ENCODE results near the gene VAV1. TPM values are rescaled to one million over a fixed set of nuclear protein-coding genes. Genes with fewer than 3 reads are reported as not detected.

VAV1 gene
- total RNA-seq, 6 experiments from 2014 or later: 1.1 to 7.9 (median 3.1) TPM

- intact Hi-C loops (cut with DNase I): loop anchor here in 1 of 2 donors (10.0 kb wide), 2 partner anchors 105 to 195 kb away; no protein-coding TSS in a partner anchor
- ATAC-seq (peak in 2 of 4 donors; percentile 48 to 54), DNase-seq (no peak)
- H3K4me3 ChIP-seq: no peak overlapping the region
- TF ChIP-seq POLR2A (IDR thresholded peaks at IDR 0.05): no peak
- TF ChIP-seq CTCF (IDR thresholded peaks at IDR 0.05): no peak
- no peaks in the 10 kb centered on the region for H3K27me3 ChIP-seq
- no peaks in the 10 kb centered on the region for H3K4me1 ChIP-seq
- no peaks in the 10 kb centered on the region for H3K36me3 ChIP-seq
- H3K27ac ChIP-seq: no peak overlapping the region
- WGBS (ENCODE audit: insufficient coverage, low coverage, low lambda C conversion rate, missing lambda C conversion rate): 34% methylated on average over 2 of the region's 2 CpGs
- H3K9me3 ChIP-seq: no peaks in the 10 kb centered on the region
Observed at GRCh38 chr19:6849876-6850275, 77.4 kb downstream of the VAV1 start.

- intact Hi-C loops (cut with DNase I): loop anchor here in 1 of 2 donors (10.0 kb wide), 2 partner anchors 107 to 197 kb away; no protein-coding TSS in a partner anchor
- H3K4me3 ChIP-seq: no peak overlapping the region
- H3K27me3 ChIP-seq: no peaks in the 10 kb centered on the region
- TF ChIP-seq CTCF (IDR thresholded peaks at IDR 0.05) (no peak), POLR2A (IDR thresholded peaks at IDR 0.05) (no peak)
- ATAC-seq (no peak), DNase-seq (no peak)
- no peaks in the 10 kb centered on the region for H3K9me3 ChIP-seq
- 50% methylated on average over 1 of the region's 1 CpG for WGBS (ENCODE audit: insufficient coverage, low coverage, low lambda C conversion rate, missing lambda C conversion rate)
- no peak overlapping the region for H3K27ac ChIP-seq
- H3K4me1 ChIP-seq: no peaks in the 10 kb centered on the region
- no peaks in the 10 kb centered on the region for H3K36me3 ChIP-seq
Observed at GRCh38 chr19:6851359-6851758, 78.9 kb downstream of the VAV1 start.

- H3K27me3 ChIP-seq: no peaks in the 10 kb centered on the region
- H3K27ac ChIP-seq: no peak overlapping the region
- WGBS (ENCODE audit: insufficient coverage, low coverage, low lambda C conversion rate, missing lambda C conversion rate): 88% methylated on average over 1 of the region's 1 CpG
- TF ChIP-seq POLR2A (IDR thresholded peaks at IDR 0.05): no peak
- no peak for TF ChIP-seq CTCF (IDR thresholded peaks at IDR 0.05)
- no peaks in the 10 kb centered on the region for H3K36me3 ChIP-seq
- no peak for DNase-seq
- H3K9me3 ChIP-seq: no peaks in the 10 kb centered on the region
- no peak for ATAC-seq
- H3K4me3 ChIP-seq: no peak overlapping the region
- no peaks in the 10 kb centered on the region for H3K4me1 ChIP-seq
- intact Hi-C loops (cut with DNase I): loop anchor here in 1 of 2 donors (10.0 kb wide), 2 partner anchors 107 to 197 kb away; no protein-coding TSS in a partner anchor
Observed at GRCh38 chr19:6852001-6852400, 79.5 kb downstream of the VAV1 start.

GRCh38 chr19:6853868-6854267, 81.4 kb downstream of the VAV1 start:
- ATAC-seq: no peak
- no peak overlapping the region for H3K4me3 ChIP-seq
- H3K27me3 ChIP-seq: no peaks in the 10 kb centered on the region
- H3K4me1 ChIP-seq: no peaks in the 10 kb centered on the region
- 80% methylated on average over 11 of the region's 11 CpGs for WGBS (ENCODE audit: insufficient coverage, low coverage, low lambda C conversion rate, missing lambda C conversion rate)
- no peaks in the 10 kb centered on the region for H3K36me3 ChIP-seq
- TF ChIP-seq CTCF (IDR thresholded peaks at IDR 0.05): no peak
- no peak overlapping the region for H3K27ac ChIP-seq
- no peaks in the 10 kb centered on the region for H3K9me3 ChIP-seq
- no peak for DNase-seq
- intact Hi-C loops (cut with DNase I): loop anchor here in 1 of 2 donors (10.0 kb wide), 2 partner anchors 109 to 199 kb away; no protein-coding TSS in a partner anchor
